Panc1 (cell line): ENCODE measurements around the gene CA12. TPM values are rescaled to one million over a fixed set of nuclear protein-coding genes. Genes with fewer than 3 reads are reported as not detected.

Source experiments
- ATAC-seq: fragments of 200-7000 bp; cut with Tn5 transposase; 2 replicates; pipeline ENCODE4 v1.9.1; 2020; ENCODE audit warnings: mild to moderate bottlenecking, moderate library complexity
- BruUV-seq: library from RNA; stranded (reverse); fragments of 400-500 nt; replicated peaks from 2 replicates; lab custom pipeline; 2021; lab: Mats Ljungman, UMichigan
- CTCF ChIA-PET: fragments of 300-600 bp; sonication (Branson Sonifier 250); formaldehyde crosslinking; loops from one replicate; lab custom pipeline; 2022; ENCODE audit warnings: antibody characterized with exemption; lab: Charles Lee
- POLR2A ChIA-PET: fragments of 300-600 bp; sonication (Branson Sonifier 250); formaldehyde crosslinking; loops from one replicate; lab custom pipeline; 2022; ENCODE audit warnings: antibody characterized with exemption; lab: Charles Lee
- DNase-seq: peaks from one replicate; pipeline ENCODE4 v3.0.0-alpha.2; 2010; ENCODE audit warnings: low read depth, low spot score
- H3K27ac ChIP-seq: 2 replicates; pipeline ENCODE4 v1.5.1; 2011; ENCODE audit warnings: mild to moderate bottlenecking, low read length, inconsistent platforms
- H3K27me3 ChIP-seq: fragments of 200-500 bp; sonication (Bioruptor generic); 2 replicates; pipeline ENCODE4 v1.6.0; 2014; ENCODE audit warnings: low read length, inconsistent platforms; ENCODE audit not compliant: control insufficient read depth, insufficient read depth
- H3K36me3 ChIP-seq: fragments of 200-500 bp; sonication (Bioruptor generic); 2 replicates; pipeline ENCODE4 v1.5.1; 2014; ENCODE audit warnings: inconsistent platforms, mild to moderate bottlenecking, low read length, moderate library complexity; ENCODE audit not compliant: control insufficient read depth, insufficient read depth
- H3K4me1 ChIP-seq: 2 replicates; pipeline ENCODE4 v1.5.1; 2011; ENCODE audit warnings: inconsistent platforms, mild to moderate bottlenecking, low read length, moderate library complexity; ENCODE audit not compliant: control insufficient read depth, insufficient read depth
- H3K4me3 ChIP-seq, 2 experiments: 2 replicates each; pipeline ENCODE4 v1.5.1; 2011 to 2012; ENCODE audit warnings: low read depth in 2 of 2, low read length in 2 of 2, mild to moderate bottlenecking in 2 of 2, inconsistent platforms in 1 of 2, moderate library complexity in 1 of 2
- H3K9me3 ChIP-seq: fragments of 200-500 bp; sonication (Bioruptor generic); 2 replicates; pipeline ENCODE4 v1.5.1; 2014; ENCODE audit warnings: low read depth, mild to moderate bottlenecking, inconsistent platforms, low read length, moderate library complexity; ENCODE audit not compliant: control insufficient read depth, insufficient read depth
- POLR2AphosphoS5 ChIP-seq: IDR thresholded peaks from 2 replicates; pipeline ENCODE4 v1.6.1; 2012; ENCODE audit warnings: mild to moderate bottlenecking, low read depth, low read length, moderate library complexity
- SIN3A ChIP-seq: IDR thresholded peaks from 2 replicates; pipeline ENCODE4 v1.6.1; 2012; ENCODE audit warnings: low read depth, mild to moderate bottlenecking, low read length, moderate library complexity, borderline replicate concordance; ENCODE audit not compliant: insufficient read depth
- TCF7L2 ChIP-seq: IDR thresholded peaks from 2 replicates; pipeline ENCODE4 v1.6.1; 2011; ENCODE audit warnings: mild to moderate bottlenecking, low read depth, low read length, inconsistent platforms
- in situ Hi-C: cut with HindIII; loops from 2 replicates; pipeline ENCODE4 v1.10.0; 2016; ENCODE audit warnings: low sequenced_read_pairs, low pct_unique_long_range_greater_than_20kb
- intact Hi-C: fragments of 100-400 bp; cut with micrococcal nuclease; formaldehyde crosslinking; loops from one replicate; pipeline ENCODE4 v1.10.0; 2022; ENCODE audit not compliant: unreplicated experiment
- total RNA-seq: library from RNA; stranded (reverse); gene quantifications from one replicate; pipeline ENCODE4 v1.2.1, GENCODE V29; 2021; ENCODE audit not compliant: unreplicated experiment
- TF ChIP-seq, protein P1 (sequence below): fragments of 450-650 bp; IDR thresholded peaks from 2 replicates; pipeline ENCODE4 v1.5.1; 2017; ENCODE audit warnings: mild to moderate bottlenecking
- TF ChIP-seq, protein P2 (sequence below), 2 experiments: IDR thresholded peaks; 2 replicates each; pipeline ENCODE4 v1.6.1; 2011 to 2012; ENCODE audit warnings: low read depth in 2 of 2, control low read depth in 1 of 2, low read length in 1 of 2, mild to moderate bottlenecking in 1 of 2, moderate library complexity in 1 of 2; ENCODE audit not compliant: insufficient read depth in 1 of 2

CA12 gene
- total RNA-seq, 1 experiment from 2014 or later, result 0.74 TPM

DNA sequence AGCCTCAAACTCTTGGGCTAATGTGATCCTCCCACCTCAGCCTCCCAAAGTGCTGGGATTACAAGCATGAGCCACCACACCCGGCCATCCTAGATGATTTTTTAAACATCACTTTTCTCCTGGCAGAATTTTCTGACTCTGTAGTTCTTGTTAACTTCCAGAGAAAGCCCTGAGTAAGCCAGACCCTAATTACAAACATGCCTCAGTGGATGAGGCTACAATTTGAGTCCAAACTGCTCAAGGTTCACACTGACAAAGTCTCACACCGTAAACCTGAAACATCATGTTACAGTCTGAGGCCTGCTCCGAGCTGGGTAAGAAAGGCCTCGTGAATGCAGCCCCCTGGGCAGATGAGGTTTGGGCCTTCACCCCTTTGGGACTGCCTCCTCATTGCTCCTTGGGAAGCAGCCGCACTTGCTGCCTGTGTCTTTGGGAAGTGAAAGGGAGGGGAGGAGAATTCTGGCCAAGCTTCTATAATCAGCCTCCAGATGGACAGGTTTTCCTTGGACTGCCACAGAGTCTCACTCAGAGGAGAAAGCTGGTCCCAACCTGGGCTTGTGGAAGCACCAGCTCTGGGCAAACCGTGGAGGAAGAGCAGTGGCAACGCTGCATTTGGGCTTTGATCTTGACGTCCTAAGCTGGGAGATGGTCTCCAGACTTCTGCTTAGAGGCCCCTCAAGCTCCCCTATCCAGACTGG, 46.0 kb downstream of the CA12 start:
- CTCF ChIA-PET, result no interaction called here
- intact Hi-C loops, result no loop called here
- H3K27ac ChIP-seq, result no peak overlapping the region
- no peak for TF ChIP-seq POLR2AphosphoS5
- TF ChIP-seq SIN3A, result no peak
- TF ChIP-seq, protein P1, sequence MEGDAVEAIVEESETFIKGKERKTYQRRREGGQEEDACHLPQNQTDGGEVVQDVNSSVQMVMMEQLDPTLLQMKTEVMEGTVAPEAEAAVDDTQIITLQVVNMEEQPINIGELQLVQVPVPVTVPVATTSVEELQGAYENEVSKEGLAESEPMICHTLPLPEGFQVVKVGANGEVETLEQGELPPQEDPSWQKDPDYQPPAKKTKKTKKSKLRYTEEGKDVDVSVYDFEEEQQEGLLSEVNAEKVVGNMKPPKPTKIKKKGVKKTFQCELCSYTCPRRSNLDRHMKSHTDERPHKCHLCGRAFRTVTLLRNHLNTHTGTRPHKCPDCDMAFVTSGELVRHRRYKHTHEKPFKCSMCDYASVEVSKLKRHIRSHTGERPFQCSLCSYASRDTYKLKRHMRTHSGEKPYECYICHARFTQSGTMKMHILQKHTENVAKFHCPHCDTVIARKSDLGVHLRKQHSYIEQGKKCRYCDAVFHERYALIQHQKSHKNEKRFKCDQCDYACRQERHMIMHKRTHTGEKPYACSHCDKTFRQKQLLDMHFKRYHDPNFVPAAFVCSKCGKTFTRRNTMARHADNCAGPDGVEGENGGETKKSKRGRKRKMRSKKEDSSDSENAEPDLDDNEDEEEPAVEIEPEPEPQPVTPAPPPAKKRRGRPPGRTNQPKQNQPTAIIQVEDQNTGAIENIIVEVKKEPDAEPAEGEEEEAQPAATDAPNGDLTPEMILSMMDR, result no peak
- TF ChIP-seq TCF7L2, result no peak
- TF ChIP-seq, protein P2, sequence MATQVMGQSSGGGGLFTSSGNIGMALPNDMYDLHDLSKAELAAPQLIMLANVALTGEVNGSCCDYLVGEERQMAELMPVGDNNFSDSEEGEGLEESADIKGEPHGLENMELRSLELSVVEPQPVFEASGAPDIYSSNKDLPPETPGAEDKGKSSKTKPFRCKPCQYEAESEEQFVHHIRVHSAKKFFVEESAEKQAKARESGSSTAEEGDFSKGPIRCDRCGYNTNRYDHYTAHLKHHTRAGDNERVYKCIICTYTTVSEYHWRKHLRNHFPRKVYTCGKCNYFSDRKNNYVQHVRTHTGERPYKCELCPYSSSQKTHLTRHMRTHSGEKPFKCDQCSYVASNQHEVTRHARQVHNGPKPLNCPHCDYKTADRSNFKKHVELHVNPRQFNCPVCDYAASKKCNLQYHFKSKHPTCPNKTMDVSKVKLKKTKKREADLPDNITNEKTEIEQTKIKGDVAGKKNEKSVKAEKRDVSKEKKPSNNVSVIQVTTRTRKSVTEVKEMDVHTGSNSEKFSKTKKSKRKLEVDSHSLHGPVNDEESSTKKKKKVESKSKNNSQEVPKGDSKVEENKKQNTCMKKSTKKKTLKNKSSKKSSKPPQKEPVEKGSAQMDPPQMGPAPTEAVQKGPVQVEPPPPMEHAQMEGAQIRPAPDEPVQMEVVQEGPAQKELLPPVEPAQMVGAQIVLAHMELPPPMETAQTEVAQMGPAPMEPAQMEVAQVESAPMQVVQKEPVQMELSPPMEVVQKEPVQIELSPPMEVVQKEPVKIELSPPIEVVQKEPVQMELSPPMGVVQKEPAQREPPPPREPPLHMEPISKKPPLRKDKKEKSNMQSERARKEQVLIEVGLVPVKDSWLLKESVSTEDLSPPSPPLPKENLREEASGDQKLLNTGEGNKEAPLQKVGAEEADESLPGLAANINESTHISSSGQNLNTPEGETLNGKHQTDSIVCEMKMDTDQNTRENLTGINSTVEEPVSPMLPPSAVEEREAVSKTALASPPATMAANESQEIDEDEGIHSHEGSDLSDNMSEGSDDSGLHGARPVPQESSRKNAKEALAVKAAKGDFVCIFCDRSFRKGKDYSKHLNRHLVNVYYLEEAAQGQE (IDR thresholded peaks at IDR 0.05; ENCODE audit: insufficient read depth in 1 of 2, low read depth in 2 of 2, low read length in 1 of 2), result no peak
- H3K27me3 ChIP-seq, result peaks cover 6% of the 10 kb centered on the region; the same call in 1 of the 2 replicates
- no peaks in the 10 kb centered on the region for H3K9me3 ChIP-seq
- BruUV-seq, result no TSS peak
- in situ Hi-C loops, result no loop called here
- ATAC-seq (no peak), DNase-seq (no peak)
- POLR2A ChIA-PET, result interaction anchor here (0.7 kb wide), 1 partner anchor 196 kb away, joined by 7 read pairs; no protein-coding TSS in a partner anchor
- H3K36me3 ChIP-seq, result no peaks in the 10 kb centered on the region
- no peaks in the 10 kb centered on the region for H3K4me1 ChIP-seq
- no peak overlapping the region for H3K4me3 ChIP-seq

DNA sequence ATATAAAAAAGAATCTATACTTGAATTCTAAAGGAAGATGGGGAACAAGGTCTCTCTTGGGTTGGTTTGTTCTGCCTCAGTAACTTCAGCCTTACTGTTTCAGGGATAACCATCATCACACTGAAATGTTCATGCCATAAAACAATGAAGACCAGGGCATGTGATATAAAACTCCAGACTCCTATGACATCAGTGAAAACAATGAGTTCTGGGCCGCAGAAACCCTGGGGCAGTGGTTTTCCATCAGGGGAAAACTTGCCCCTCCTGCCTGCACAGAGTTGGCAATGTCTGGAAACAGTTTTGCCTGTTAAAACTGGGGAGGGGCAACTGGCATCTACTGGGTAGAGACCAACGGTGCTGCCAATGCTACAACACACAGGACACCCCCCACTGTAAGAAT, 46.8 kb downstream of the CA12 start:
- no peaks in the 10 kb centered on the region for H3K9me3 ChIP-seq
- ChIA-PET POLR2A (no interaction called here), CTCF (no interaction called here)
- TF ChIP-seq, protein P2 (IDR thresholded peaks at IDR 0.05; ENCODE audit: insufficient read depth in 1 of 2, low read depth in 2 of 2, low read length in 1 of 2), result no peak
- TF ChIP-seq, protein P1, result no peak
- TF ChIP-seq SIN3A (no peak), POLR2AphosphoS5 (no peak), TCF7L2 (no peak)
- no peaks in the 10 kb centered on the region for H3K36me3 ChIP-seq
- intact Hi-C loops (no loop called here), in situ Hi-C loops (no loop called here)
- DNase-seq (no peak), ATAC-seq (no peak)
- H3K4me1 ChIP-seq, result no peaks in the 10 kb centered on the region
- H3K4me3 ChIP-seq, result no peak overlapping the region
- H3K27ac ChIP-seq, result no peak overlapping the region
- no TSS peak for BruUV-seq
- peaks cover under 1% of the 10 kb centered on the region; the same call in 1 of the 2 replicates for H3K27me3 ChIP-seq
